ENCODE results near the gene TRPM2. TPM values are rescaled to one million over a fixed set of nuclear protein-coding genes. Genes with fewer than 3 reads are reported as not detected.

The TRPM2 gene
- total RNA-seq, 2 donors from 2014 or later: 1.6 to 2.7 TPM

GRCh38 chr21:44326272-44326647 is 27.2 kb upstream of the TRPM2 start:
- H3K27me3 ChIP-seq (replicated peaks; ENCODE audit: insufficient read depth): no peaks in the 10 kb centered on the region
- intact Hi-C loops (cut with DNase I): no loop called here
- no peak overlapping the region for H3K27ac ChIP-seq
- no peak for DNase-seq (ENCODE audit: low spot score)
- TF ChIP-seq CTCF (IDR thresholded peaks at IDR 0.05): no peak
- no peak for TF ChIP-seq POLR2A (IDR thresholded peaks at IDR 0.05)
- no peak for TF ChIP-seq POLR2AphosphoS5 (IDR thresholded peaks at IDR 0.05)
- H3K9me3 ChIP-seq: no peaks in the 10 kb centered on the region
- peaks cover 3 to 5% of the 10 kb centered on the region in 2 donors for H3K36me3 ChIP-seq
- H3K4me3 ChIP-seq: no peak overlapping the region
- H3K4me1 ChIP-seq (replicated peaks): no peaks in the 10 kb centered on the region
- 86% methylated on average over 12 of the region's 13 CpGs for WGBS

- peaks cover 3% of the 10 kb centered on the region in 2 donors for H3K36me3 ChIP-seq
- intact Hi-C loops (cut with DNase I): no loop called here
- no peak for DNase-seq (ENCODE audit: low spot score)
- H3K9me3 ChIP-seq: no peaks in the 10 kb centered on the region
- no peak overlapping the region for H3K27ac ChIP-seq
- H3K27me3 ChIP-seq (replicated peaks; ENCODE audit: insufficient read depth): no peaks in the 10 kb centered on the region
- peak in 1 of 4 experiments; percentile 15 for TF ChIP-seq CTCF (IDR thresholded peaks at IDR 0.05)
- TF ChIP-seq POLR2A (IDR thresholded peaks at IDR 0.05): no peak
- no peaks in the 10 kb centered on the region for H3K4me1 ChIP-seq (replicated peaks)
- H3K4me3 ChIP-seq: no peak overlapping the region
- whole genome bisulfite sequencing: 86% methylated on average over 22 of the region's 26 CpGs
Observed at GRCh38 chr21:44326716-44327602, 26.5 kb upstream of the TRPM2 start.

- intact Hi-C loops (cut with DNase I): no loop called here
- 93% methylated on average over 7 of the region's 11 CpGs for WGBS
Observed at GRCh38 chr21:44327603-44327974, 25.8 kb upstream of the TRPM2 start.

GRCh38 chr21:44328242-44328895 is 25.1 kb upstream of the TRPM2 start:
- Histone ChIP-seq H3K27ac (no peak overlapping the region), H3K36me3 (peaks cover 0 to 2% of the 10 kb centered on the region in 2 donors), H3K4me3 (no peak overlapping the region), H3K9me3 (no peaks in the 10 kb centered on the region), H3K4me1 (replicated peaks) (no peaks in the 10 kb centered on the region), H3K27me3 (replicated peaks; ENCODE audit: insufficient read depth) (no peaks in the 10 kb centered on the region)
- 71% methylated on average over 17 of the region's 25 CpGs for WGBS
- TF ChIP-seq CTCF (IDR thresholded peaks at IDR 0.05) (no peak), POLR2A (IDR thresholded peaks at IDR 0.05) (no peak), POLR2AphosphoS5 (IDR thresholded peaks at IDR 0.05) (no peak)
- no peak for DNase-seq (ENCODE audit: low spot score)
- intact Hi-C loops (cut with DNase I): no loop called here

More at GRCh38 chr21:44327603-44327974, 25.8 kb upstream of the TRPM2 start:
- TF ChIP-seq POLR2A (IDR thresholded peaks at IDR 0.05): no peak
- no peak for TF ChIP-seq POLR2AphosphoS5 (IDR thresholded peaks at IDR 0.05)
- no peak for TF ChIP-seq CTCF (IDR thresholded peaks at IDR 0.05)
- Histone ChIP-seq H3K36me3 (peaks cover 0 to 3% of the 10 kb centered on the region in 2 donors), H3K4me1 (replicated peaks) (no peaks in the 10 kb centered on the region), H3K9me3 (no peaks in the 10 kb centered on the region), H3K4me3 (no peak overlapping the region), H3K27me3 (replicated peaks; ENCODE audit: insufficient read depth) (no peaks in the 10 kb centered on the region), H3K27ac (no peak overlapping the region)
- DNase-seq (ENCODE audit: low spot score): no peak

Measured in prostate gland (tissue), 2 donors.